ENCODE measurements around the gene PIGQ. TPM values are rescaled to one million over a fixed set of nuclear protein-coding genes. Genes with fewer than 3 reads are reported as not detected.

Gene PIGQ
- total and polyA plus RNA-seq, 2 of the 13 experiments (the other 11 are each of a cell fraction or from before 2014, with no cell fraction given) = 7.7 to 19.7 TPM

DNA sequence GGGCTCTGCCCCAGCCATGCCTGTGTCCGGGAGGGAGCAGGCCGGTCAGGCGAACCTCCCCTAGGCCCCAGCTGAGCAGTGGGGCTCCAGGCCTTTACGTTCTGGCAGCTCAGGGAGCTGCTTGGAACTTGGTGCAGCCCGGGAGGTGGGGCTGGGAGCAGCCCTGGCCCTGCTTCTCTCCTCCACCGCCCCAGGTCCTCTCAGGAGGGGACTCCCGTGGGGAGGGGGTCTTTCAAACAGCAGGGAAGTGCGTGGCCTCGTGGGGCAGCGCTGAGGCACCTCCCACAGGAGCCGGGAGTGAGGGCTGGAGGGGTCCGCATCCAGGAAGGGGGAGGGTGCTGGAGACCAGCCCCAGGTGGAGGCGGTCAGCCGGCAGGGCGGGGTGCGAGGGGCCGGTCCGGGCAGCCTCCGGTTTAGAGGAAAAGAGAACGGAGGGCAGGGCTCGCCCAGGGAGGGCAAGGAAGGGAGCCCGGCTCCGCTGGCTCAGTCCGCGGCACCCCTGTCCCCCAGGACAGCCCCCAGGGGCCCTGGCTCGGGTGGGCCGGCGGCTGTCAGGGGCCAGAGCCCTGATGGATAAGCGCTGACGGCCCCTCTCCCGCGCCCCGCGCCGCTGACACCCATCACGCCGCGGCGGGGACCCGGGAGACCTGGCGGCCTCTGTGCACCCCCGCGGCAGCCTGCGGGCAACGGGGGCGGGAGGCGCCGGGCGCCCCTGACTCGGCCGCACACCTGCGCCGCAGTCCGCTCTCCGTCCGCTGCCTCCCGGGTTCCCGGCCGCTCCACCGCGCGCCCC, 10.2 kb upstream of the PIGQ start (continued):
- TF ChIP-seq, protein P1, sequence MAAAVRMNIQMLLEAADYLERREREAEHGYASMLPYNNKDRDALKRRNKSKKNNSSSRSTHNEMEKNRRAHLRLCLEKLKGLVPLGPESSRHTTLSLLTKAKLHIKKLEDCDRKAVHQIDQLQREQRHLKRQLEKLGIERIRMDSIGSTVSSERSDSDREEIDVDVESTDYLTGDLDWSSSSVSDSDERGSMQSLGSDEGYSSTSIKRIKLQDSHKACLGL (CRISPR knock-in tag; IDR thresholded peaks at IDR 0.05) = 0 out of 2 replicates have a peak, but pooled peaks have one; percentile 34
- TF ChIP-seq, protein P2, sequence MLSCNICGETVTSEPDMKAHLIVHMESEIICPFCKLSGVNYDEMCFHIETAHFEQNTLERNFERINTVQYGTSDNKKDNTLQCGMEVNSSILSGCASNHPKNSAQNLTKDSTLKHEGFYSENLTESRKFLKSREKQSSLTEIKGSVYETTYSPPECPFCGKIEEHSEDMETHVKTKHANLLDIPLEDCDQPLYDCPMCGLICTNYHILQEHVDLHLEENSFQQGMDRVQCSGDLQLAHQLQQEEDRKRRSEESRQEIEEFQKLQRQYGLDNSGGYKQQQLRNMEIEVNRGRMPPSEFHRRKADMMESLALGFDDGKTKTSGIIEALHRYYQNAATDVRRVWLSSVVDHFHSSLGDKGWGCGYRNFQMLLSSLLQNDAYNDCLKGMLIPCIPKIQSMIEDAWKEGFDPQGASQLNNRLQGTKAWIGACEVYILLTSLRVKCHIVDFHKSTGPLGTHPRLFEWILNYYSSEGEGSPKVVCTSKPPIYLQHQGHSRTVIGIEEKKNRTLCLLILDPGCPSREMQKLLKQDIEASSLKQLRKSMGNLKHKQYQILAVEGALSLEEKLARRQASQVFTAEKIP (CRISPR knock-in tag; IDR thresholded peaks at IDR 0.05; ENCODE audit: borderline replicate concordance) = no peak
- TF ChIP-seq, protein P3, sequence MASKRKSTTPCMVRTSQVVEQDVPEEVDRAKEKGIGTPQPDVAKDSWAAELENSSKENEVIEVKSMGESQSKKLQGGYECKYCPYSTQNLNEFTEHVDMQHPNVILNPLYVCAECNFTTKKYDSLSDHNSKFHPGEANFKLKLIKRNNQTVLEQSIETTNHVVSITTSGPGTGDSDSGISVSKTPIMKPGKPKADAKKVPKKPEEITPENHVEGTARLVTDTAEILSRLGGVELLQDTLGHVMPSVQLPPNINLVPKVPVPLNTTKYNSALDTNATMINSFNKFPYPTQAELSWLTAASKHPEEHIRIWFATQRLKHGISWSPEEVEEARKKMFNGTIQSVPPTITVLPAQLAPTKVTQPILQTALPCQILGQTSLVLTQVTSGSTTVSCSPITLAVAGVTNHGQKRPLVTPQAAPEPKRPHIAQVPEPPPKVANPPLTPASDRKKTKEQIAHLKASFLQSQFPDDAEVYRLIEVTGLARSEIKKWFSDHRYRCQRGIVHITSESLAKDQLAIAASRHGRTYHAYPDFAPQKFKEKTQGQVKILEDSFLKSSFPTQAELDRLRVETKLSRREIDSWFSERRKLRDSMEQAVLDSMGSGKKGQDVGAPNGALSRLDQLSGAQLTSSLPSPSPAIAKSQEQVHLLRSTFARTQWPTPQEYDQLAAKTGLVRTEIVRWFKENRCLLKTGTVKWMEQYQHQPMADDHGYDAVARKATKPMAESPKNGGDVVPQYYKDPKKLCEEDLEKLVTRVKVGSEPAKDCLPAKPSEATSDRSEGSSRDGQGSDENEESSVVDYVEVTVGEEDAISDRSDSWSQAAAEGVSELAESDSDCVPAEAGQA (IDR thresholded peaks at IDR 0.05; ENCODE audit: low read depth) = no peak
- TF ChIP-seq, protein P3 (CRISPR knock-in tag; IDR thresholded peaks at IDR 0.05; ENCODE audit: borderline replicate concordance) = no peak
- TF ChIP-seq CCDC6 (CRISPR knock-in tag; IDR thresholded peaks at IDR 0.05) (no peak), ZNF816 (CRISPR knock-in tag; IDR thresholded peaks at IDR 0.05; ENCODE audit: borderline replicate concordance) (0 out of 2 replicates have a peak, but pooled peaks have one; percentile 38), KLF12 (CRISPR knock-in tag; IDR thresholded peaks at IDR 0.05; ENCODE audit: borderline replicate concordance) (no peak), GATA4 (IDR thresholded peaks at IDR 0.05; ENCODE audit: borderline replicate concordance, low read depth) (no peak), ZNF180 (CRISPR knock-in tag; IDR thresholded peaks at IDR 0.05; ENCODE audit: borderline replicate concordance, low read depth) (no peak), ZC3H13 (CRISPR knock-in tag; IDR thresholded peaks at IDR 0.05) (0 out of 2 replicates have a peak, but pooled peaks have one; percentile 34)
- TF ChIP-seq, protein P4, sequence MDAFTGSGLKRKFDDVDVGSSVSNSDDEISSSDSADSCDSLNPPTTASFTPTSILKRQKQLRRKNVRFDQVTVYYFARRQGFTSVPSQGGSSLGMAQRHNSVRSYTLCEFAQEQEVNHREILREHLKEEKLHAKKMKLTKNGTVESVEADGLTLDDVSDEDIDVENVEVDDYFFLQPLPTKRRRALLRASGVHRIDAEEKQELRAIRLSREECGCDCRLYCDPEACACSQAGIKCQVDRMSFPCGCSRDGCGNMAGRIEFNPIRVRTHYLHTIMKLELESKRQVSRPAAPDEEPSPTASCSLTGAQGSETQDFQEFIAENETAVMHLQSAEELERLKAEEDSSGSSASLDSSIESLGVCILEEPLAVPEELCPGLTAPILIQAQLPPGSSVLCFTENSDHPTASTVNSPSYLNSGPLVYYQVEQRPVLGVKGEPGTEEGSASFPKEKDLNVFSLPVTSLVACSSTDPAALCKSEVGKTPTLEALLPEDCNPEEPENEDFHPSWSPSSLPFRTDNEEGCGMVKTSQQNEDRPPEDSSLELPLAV (CRISPR knock-in tag; conservative IDR thresholded peaks at IDR 0.05; ENCODE audit: low read depth) = no peak
- TF ChIP-seq, protein P5, sequence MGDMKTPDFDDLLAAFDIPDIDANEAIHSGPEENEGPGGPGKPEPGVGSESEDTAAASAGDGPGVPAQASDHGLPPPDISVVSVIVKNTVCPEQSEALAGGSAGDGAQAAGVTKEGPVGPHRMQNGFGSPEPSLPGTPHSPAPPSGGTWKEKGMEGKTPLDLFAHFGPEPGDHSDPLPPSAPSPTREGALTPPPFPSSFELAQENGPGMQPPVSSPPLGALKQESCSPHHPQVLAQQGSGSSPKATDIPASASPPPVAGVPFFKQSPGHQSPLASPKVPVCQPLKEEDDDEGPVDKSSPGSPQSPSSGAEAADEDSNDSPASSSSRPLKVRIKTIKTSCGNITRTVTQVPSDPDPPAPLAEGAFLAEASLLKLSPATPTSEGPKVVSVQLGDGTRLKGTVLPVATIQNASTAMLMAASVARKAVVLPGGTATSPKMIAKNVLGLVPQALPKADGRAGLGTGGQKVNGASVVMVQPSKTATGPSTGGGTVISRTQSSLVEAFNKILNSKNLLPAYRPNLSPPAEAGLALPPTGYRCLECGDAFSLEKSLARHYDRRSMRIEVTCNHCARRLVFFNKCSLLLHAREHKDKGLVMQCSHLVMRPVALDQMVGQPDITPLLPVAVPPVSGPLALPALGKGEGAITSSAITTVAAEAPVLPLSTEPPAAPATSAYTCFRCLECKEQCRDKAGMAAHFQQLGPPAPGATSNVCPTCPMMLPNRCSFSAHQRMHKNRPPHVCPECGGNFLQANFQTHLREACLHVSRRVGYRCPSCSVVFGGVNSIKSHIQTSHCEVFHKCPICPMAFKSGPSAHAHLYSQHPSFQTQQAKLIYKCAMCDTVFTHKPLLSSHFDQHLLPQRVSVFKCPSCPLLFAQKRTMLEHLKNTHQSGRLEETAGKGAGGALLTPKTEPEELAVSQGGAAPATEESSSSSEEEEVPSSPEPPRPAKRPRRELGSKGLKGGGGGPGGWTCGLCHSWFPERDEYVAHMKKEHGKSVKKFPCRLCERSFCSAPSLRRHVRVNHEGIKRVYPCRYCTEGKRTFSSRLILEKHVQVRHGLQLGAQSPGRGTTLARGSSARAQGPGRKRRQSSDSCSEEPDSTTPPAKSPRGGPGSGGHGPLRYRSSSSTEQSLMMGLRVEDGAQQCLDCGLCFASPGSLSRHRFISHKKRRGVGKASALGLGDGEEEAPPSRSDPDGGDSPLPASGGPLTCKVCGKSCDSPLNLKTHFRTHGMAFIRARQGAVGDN (CRISPR knock-in tag; IDR thresholded peaks at IDR 0.05) = no peak

Data from HepG2 (cell line).